Heart right ventricle (tissue), 16 donors: Measurements from ENCODE around the gene CORO7. TPM values are rescaled to one million over a fixed set of nuclear protein-coding genes. Genes with fewer than 3 reads are reported as not detected.

Experiments
- ATAC-seq, 8 donors: fragments of 200-7000 bp; cut with Tn5 transposase; one replicate each; pipeline ENCODE4 v1.9.1; 2020; ENCODE audit warnings: mild to moderate bottlenecking in 8 of 8, moderate library complexity in 8 of 8, moderate number of reproducible peaks in 1 of 8
- DNase-seq, 2 donors: peaks; one replicate each; pipeline ENCODE4 v3.0.0-alpha.2; 2020
- H3K27ac ChIP-seq, 10 donors: fragments of 200-600 bp; sonication (generic) in 2 of 10; one replicate each; pipeline versions ENCODE4 v1.5.0 to v1.8.0; 2020 to 2022; ENCODE audit warnings: mild to moderate bottlenecking in 3 of 10
- H3K27me3 ChIP-seq, 7 donors: fragments of 200-600 bp; one replicate each; pipeline ENCODE4 v1.8.0; 2021 to 2022; ENCODE audit warnings: mild to moderate bottlenecking in 2 of 7
- H3K36me3 ChIP-seq, 9 donors: fragments of 200-600 bp; sonication (generic) in 1 of 9; one replicate each; pipeline versions ENCODE4 v1.5.0 to v1.8.0; 2020 to 2022; ENCODE audit warnings: mild to moderate bottlenecking in 2 of 9
- H3K4me1 ChIP-seq, 9 donors: fragments of 200-600 bp; sonication (generic) in 1 of 9; one replicate each; pipeline versions ENCODE4 v1.5.0 to v1.8.0; 2020 to 2022; ENCODE audit warnings: mild to moderate bottlenecking in 4 of 9
- H3K4me3 ChIP-seq, 10 donors: fragments of 200-600 bp; sonication (generic) in 2 of 10; one replicate each; pipeline versions ENCODE4 v1.5.0 to v1.8.0; 2020 to 2022; ENCODE audit warnings: mild to moderate bottlenecking in 7 of 10, moderate library complexity in 2 of 10
- H3K9me3 ChIP-seq, 11 donors: fragments of 200-600 bp in 10 of 11; sonication (generic) in 2 of 11; one replicate each; pipeline versions ENCODE4 v1.5.0 to v1.8.0; 2013 to 2022; ENCODE audit warnings: mild to moderate bottlenecking in 2 of 11, control low read depth in 1 of 11, moderate library complexity in 1 of 11
- WGBS, 2 donors: extraction: QIAGEN DNeasy Blood & Tissue Kit; methylation state at CpG; one replicate each; pipeline ENCODE4 v1.1.7; 2013; ENCODE audit warnings: inconsistent platforms in 1 of 2; 5-methylcytosine and 5-hydroxymethylcytosine counted together
- intact Hi-C, 10 donors: fragments of 100-400 bp; cut with DNase I; formaldehyde crosslinking; loops; one replicate each; pipeline versions ENCODE4 v1.11.1 to v1.14.2; 2022
- polyA plus RNA-seq, 2 donors: library from polyadenylated mRNA; stranded (reverse); fragments of 200-250 nt; gene quantifications; one replicate each; pipeline ENCODE4 v1.2.3, GENCODE V29; 2013
- total RNA-seq, 10 donors: library from RNA; stranded (reverse); fragmentation: NEBNext Ultra II Directional in 3 of 10; extraction: Animal tissue kit (Norgen Biotek cat#: 25700) in 3 of 10; gene quantifications; one replicate each; pipeline versions ENCODE4 v1.2.1 to v1.2.4, GENCODE V29; 2021 to 2023
- TF ChIP-seq, protein P1 (sequence below), 9 donors: fragments of 200-600 bp; sonication (generic) in 2 of 9; IDR thresholded peaks; one replicate each; pipeline versions ENCODE4 v1.5.0 to v1.8.0; 2021 to 2022; ENCODE audit warnings: antibody characterized with exemption in 9 of 9, mild to moderate bottlenecking in 5 of 9, moderate library complexity in 1 of 9
- donor health status: Arrhythmogenic right ventricular cardiomyopathy.
- donor health status: ischemic (EF 13 %, LVEDD 7.1; RV severe dilation, severe dysfunction).
- donor health status: healthy with polysubstance abuse.
- donor health status: DM: no; HTN: yes; CAD: no.
- donor health status: DM: no; HTN: no; CAD: no.
- donor health status: ischemic (EF 25% LVEDD 6.9; RV normal size, moderate dysfunction).
- donor health status: ischemic (EF 25% LVEDD 5.7; RV mildly dilated, moderate dysfunction).
- donor health status: healthy.
- donor health status: DM: yes; HTN: yes; CAD: no.
- donor health status: Ischemic cardiomyopathy.
- donor health status: ischemic (EF 35%, LVEDD 5.7; RV mildly dilated, moderate dysfunction).
- donor health status: nonischemic (EF 11% LVEDD 7.7; RV severe dilation, severe dysfunction).
- donor health status: DM: yes; HTN: yes; CAD: no.
- donor health status: PGD.
- donor health status: ischemic (EF 29% LVEDD 5.4; RV normal size, mild dysfunction).
- donor health status: nonischemic (EF 23%, LVEDD 6.1; RV moderate dilation, normal function).

Gene CORO7
- total and polyA plus RNA-seq, 12 donors: 6.5 to 21.8 (median 10.9) TPM

DNA sequence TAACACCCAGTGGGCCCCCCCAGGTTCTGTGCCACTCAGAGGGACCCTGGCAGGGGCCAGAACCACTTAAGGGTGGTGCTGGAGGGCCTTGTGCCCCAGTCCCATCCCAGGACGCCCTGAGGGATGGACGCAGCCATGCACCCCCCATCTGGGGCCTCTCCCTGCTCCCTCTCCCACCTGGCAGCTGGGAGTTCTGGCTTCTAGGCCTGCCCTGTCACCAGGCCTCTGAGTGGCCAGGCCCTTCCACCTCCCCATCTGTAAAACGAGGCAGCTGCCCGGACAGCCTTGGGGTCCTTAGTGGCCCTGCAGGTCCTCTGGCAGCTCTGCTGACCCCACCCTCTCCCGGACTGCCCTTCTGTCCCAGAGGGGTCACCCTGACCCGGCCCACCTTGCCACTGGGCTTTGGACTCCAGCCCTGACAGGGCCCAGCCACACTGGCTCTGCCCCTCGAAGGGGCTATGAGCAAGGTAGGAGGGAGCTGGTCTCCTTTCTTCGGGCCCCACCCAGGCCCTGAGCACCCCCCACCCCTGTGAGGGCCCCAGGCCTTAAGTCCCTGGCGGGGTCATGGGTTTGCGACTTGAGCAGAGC is 77.6 kb downstream of the CORO7 start:
- ATAC-seq (peak in 5 of 8 donors; percentile 3 to 14 (median 5)), DNase-seq (no peak)
- peaks cover 0 to 76% (median 18%) of the 10 kb centered on the region in 9 donors for H3K36me3 ChIP-seq
- WGBS, 2 donors: 66 to 76% methylated on average over 10 of the region's 10 CpGs
- H3K27ac ChIP-seq: peak overlapping the region in 6 of 10 donors; percentile 3 to 59 (median 34)
- H3K4me1 ChIP-seq: peaks cover 13 to 39% (median 26%) of the 10 kb centered on the region in 9 donors
- TF ChIP-seq, protein P1, sequence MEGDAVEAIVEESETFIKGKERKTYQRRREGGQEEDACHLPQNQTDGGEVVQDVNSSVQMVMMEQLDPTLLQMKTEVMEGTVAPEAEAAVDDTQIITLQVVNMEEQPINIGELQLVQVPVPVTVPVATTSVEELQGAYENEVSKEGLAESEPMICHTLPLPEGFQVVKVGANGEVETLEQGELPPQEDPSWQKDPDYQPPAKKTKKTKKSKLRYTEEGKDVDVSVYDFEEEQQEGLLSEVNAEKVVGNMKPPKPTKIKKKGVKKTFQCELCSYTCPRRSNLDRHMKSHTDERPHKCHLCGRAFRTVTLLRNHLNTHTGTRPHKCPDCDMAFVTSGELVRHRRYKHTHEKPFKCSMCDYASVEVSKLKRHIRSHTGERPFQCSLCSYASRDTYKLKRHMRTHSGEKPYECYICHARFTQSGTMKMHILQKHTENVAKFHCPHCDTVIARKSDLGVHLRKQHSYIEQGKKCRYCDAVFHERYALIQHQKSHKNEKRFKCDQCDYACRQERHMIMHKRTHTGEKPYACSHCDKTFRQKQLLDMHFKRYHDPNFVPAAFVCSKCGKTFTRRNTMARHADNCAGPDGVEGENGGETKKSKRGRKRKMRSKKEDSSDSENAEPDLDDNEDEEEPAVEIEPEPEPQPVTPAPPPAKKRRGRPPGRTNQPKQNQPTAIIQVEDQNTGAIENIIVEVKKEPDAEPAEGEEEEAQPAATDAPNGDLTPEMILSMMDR (IDR thresholded peaks at IDR 0.05): no peak
- intact Hi-C loops: loop anchor here in 5 of 10 donors (10.0 kb wide), 3 partner anchors 134 to 354 kb away; no protein-coding TSS in a partner anchor
- no peaks in the 10 kb centered on the region for H3K9me3 ChIP-seq
- no peak overlapping the region for H3K4me3 ChIP-seq
- H3K27me3 ChIP-seq: no peaks in the 10 kb centered on the region

DNA sequence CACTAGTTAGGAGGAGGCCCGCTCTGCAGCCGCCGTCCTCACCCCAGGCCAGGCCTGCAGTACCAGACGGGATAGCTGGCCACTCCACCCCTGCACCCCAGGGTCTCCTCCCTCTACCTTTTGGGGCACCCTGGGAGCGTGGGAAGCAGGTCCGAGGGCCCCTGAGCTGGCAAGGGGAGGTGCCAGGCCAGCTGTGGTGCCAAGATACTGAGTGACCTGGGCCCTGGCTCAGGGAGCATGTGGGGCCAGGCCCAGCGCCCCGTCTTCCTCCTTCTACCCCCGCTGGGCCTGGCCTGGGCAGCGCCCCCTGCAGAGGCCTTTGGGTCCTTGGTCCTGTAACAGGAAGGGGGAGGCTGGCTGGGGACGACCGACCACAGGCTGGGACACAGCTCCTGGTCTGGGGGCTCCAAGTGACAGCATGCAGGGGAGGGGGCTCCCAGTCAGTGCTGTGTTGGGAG is 78.2 kb downstream of the CORO7 start:
- WGBS, 2 donors: 80 to 86% methylated on average over 12 of the region's 12 CpGs
- intact Hi-C loops: loop anchor here in 5 of 10 donors (10.0 kb wide), 3 partner anchors 133 to 353 kb away; no protein-coding TSS in a partner anchor
- DNase-seq (no peak), ATAC-seq (peak in 4 of 8 donors; percentile 3 to 5 (median 5))
- Histone ChIP-seq H3K4me1 (peaks cover 13 to 33% (median 21%) of the 10 kb centered on the region in 9 donors), H3K9me3 (no peaks in the 10 kb centered on the region), H3K4me3 (no peak overlapping the region), H3K27me3 (no peaks in the 10 kb centered on the region), H3K36me3 (peaks cover 0 to 83% (median 23%) of the 10 kb centered on the region in 9 donors), H3K27ac (peak overlapping the region in 2 of 10 donors; percentile 49 to 59)
- TF ChIP-seq, protein P1 (IDR thresholded peaks at IDR 0.05): no peak

DNA sequence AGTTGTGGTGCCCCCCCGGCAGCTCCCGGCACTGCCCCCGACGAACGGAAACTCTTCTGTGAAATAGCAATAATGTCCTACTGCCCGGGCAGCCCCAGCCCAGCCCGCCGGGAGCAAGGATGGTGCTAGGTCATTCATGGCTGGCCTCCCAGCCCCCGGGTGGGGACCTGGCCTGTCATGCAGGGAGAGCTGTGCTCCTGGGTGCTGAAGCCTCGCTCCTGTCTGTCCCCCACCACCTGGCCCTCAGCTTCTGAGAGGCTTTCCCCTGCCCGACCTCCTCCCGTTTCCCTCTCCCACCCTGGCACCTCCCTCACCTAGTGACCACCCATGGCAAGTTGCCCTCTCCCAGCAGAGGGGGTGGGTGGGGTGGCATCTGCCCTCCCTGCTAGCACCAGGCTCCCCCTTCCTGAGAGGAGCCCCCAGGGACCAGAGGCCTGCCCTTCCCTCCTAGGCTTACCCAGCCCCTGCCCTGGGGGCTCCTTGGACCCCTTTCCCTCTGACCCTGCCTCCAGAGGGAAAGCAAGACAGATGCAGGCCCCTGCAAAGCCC is 78.8 kb downstream of the CORO7 start:
- TF ChIP-seq, protein P1 (IDR thresholded peaks at IDR 0.05): no peak
- WGBS, 2 donors: 81 to 82% methylated on average over 12 of the region's 12 CpGs
- Histone ChIP-seq H3K9me3 (no peaks in the 10 kb centered on the region), H3K4me3 (no peak overlapping the region), H3K36me3 (peaks cover 0 to 88% (median 28%) of the 10 kb centered on the region in 9 donors), H3K27ac (peak overlapping the region in 1 of 10 donors; percentile 49), H3K27me3 (no peaks in the 10 kb centered on the region), H3K4me1 (peaks cover 9 to 29% (median 16%) of the 10 kb centered on the region in 9 donors)
- no peak for ATAC-seq
- intact Hi-C loops: loop anchor here in 5 of 10 donors (10.0 kb wide), 3 partner anchors 133 to 353 kb away; no protein-coding TSS in a partner anchor
- no peak for DNase-seq

DNA sequence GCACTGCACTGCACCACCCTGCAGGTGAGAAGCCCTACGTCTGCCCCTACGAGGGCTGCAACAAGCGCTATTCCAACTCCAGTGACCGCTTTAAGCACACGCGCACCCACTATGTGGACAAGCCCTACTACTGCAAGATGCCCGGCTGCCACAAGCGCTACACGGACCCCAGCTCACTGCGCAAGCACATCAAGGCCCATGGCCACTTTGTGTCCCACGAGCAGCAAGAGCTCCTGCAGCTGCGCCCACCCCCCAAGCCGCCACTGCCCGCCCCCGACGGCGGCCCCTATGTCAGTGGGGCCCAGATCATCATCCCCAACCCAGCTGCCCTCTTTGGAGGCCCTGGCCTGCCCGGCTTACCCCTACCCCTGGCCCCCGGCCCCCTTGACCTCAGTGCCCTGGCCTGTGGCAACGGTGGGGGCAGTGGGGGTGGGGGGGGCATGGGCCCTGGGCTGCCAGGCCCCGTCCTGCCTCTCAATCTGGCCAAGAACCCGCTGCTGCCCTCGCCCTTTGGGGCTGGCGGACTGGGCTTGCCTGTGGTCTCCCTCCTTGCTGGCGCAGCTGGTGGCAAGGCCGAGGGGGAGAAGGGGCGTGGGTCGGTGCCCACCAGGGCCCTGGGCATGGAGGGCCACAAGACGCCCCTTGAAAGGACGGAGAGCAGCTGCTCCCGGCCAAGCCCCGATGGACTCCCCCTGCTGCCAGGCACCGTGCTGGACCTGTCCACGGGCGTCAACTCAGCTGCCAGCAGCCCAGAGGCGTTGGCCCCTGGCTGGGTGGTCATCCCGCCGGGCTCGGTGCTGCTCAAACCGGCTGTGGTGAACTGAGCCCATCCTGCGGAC is 79.5 kb downstream of the CORO7 start:
- no peak overlapping the region for H3K4me3 ChIP-seq
- H3K27me3 ChIP-seq: no peaks in the 10 kb centered on the region
- no peak for DNase-seq
- ATAC-seq: peak in 1 of 8 donors; percentile 7
- no peak overlapping the region for H3K27ac ChIP-seq
- H3K36me3 ChIP-seq: peaks cover 0 to 95% (median 33%) of the 10 kb centered on the region in 9 donors
- H3K9me3 ChIP-seq: no peaks in the 10 kb centered on the region
- H3K4me1 ChIP-seq: peaks cover 9 to 29% (median 16%) of the 10 kb centered on the region in 9 donors
- intact Hi-C loops: loop anchor here in 5 of 10 donors (10.0 kb wide), 3 partner anchors 132 to 352 kb away; no protein-coding TSS in a partner anchor
- TF ChIP-seq, protein P1 (IDR thresholded peaks at IDR 0.05): no peak
- WGBS, 2 donors: 91% methylated on average over 41 of the region's 41 CpGs
